Adipose tissue (tissue), 3 donors: ENCODE data around the gene FCRL5. TPM values are rescaled to one million over a fixed set of nuclear protein-coding genes. Genes with fewer than 3 reads are reported as not detected.
"Not testable (repeated sequence)": the region's sequence is repeated elsewhere in the genome, so short reads cannot be mapped to it uniquely, and the experiment has no call there.

Experiments used
- H3K27ac ChIP-seq: one replicate; pipeline ENCODE4 v1.5.1; 2013; ENCODE audit warnings: low read depth, low read length
- WGBS, 3 donors: extraction: QIAGEN DNeasy Blood & Tissue Kit; methylation state at CpG; one replicate each; pipeline ENCODE4 v1.1.7; 2013; 5-methylcytosine and 5-hydroxymethylcytosine counted together
- polyA plus RNA-seq, 3 donors: library from polyadenylated mRNA; stranded (reverse); fragments of 200-250 nt; gene quantifications; one replicate each; pipeline ENCODE4 v1.2.3, GENCODE V29; 2013
- donor health status: healthy with polysubstance abuse.
- donor health status: Bipolar disorder and iron deficiency.
- donor health status: healthy.

The FCRL5 gene
- polyA plus RNA-seq = under 1 TPM in 2 of 3 donors, not detected in 1; 0.15 to 0.24 TPM

GRCh38 chr1:157551694-157552693, at the start of gene FCRL5:
Gene FCRL5 (minus strand): TSS chr1:157552515. CDS start chr1:157552362, 153 bp downstream.
- no peak within 1 kb of the TSS for H3K27ac ChIP-seq
- WGBS, 3 donors = 67 to 75% (median 70%) methylated on average over 10 of the region's 10 CpGs

- H3K27ac ChIP-seq = no peak overlapping the region
- 27 to 48% (median 40%) methylated on average over 1 of the region's 1 CpG for WGBS, 3 donors
Observed at GRCh38 chr1:157600236-157600635, 47.9 kb upstream of the FCRL5 start.

GRCh38 chr1:157597959-157598667, 45.8 kb upstream of the FCRL5 start, which contains the start of gene FCRL4:
Gene FCRL4 (minus strand): TSS chr1:157598085. CDS start chr1:157597944, 141 bp downstream.
- H3K27ac ChIP-seq = no peak within 1 kb of the TSS
- WGBS, 3 donors = 71 to 83% (median 75%) methylated on average over 2 of the region's 2 CpGs

GRCh38 chr1:157596384-157596783, 44.1 kb upstream of the FCRL5 start:
- WGBS, 3 donors = 63 to 79% (median 78%) methylated on average over 6 of the region's 6 CpGs
- no peak overlapping the region for H3K27ac ChIP-seq

GRCh38 chr1:157595356-157595755, 43.0 kb upstream of the FCRL5 start:
- no peak overlapping the region for H3K27ac ChIP-seq
- 24 to 57% (median 36%) methylated on average over 2 of the region's 2 CpGs for WGBS, 3 donors

GRCh38 chr1:157585984-157586383, 33.7 kb upstream of the FCRL5 start:
- WGBS, 3 donors = 47 to 59% (median 54%) methylated on average over 4 of the region's 4 CpGs
- no peak overlapping the region for H3K27ac ChIP-seq

GRCh38 chr1:157584503-157584902, 32.2 kb upstream of the FCRL5 start:
- 79 to 86% (median 81%) methylated on average over 3 of the region's 3 CpGs for WGBS, 3 donors
- no peak overlapping the region for H3K27ac ChIP-seq

GRCh38 chr1:157580828-157581210, 28.5 kb upstream of the FCRL5 start:
- H3K27ac ChIP-seq = no peak overlapping the region
- WGBS, 3 donors = 67 to 77% (median 76%) methylated on average over 1 of the region's 1 CpG

GRCh38 chr1:157580179-157580827, 28.0 kb upstream of the FCRL5 start:
- 3 to 14% (median 6%) methylated on average over 4 of the region's 4 CpGs for WGBS, 3 donors

GRCh38 chr1:157577420-157577819, 25.1 kb upstream of the FCRL5 start:
- 69 to 88% (median 82%) methylated on average over 3 of the region's 3 CpGs for WGBS, 3 donors
- no peak overlapping the region for H3K27ac ChIP-seq

More at GRCh38 chr1:157580179-157580827, 28.0 kb upstream of the FCRL5 start:
- no peak overlapping the region for H3K27ac ChIP-seq

- 79 to 87% (median 85%) methylated on average over 2 of the region's 2 CpGs for WGBS, 3 donors
- H3K27ac ChIP-seq = no peak overlapping the region
Observed at GRCh38 chr1:157575744-157576143, 23.4 kb upstream of the FCRL5 start.

- 76 to 82% (median 80%) methylated on average over 1 of the region's 1 CpG for WGBS, 3 donors
Observed at GRCh38 chr1:157574836-157575235, 22.5 kb upstream of the FCRL5 start.

GRCh38 chr1:157566484-157567300, 14.4 kb upstream of the FCRL5 start:
- no peak overlapping the region for H3K27ac ChIP-seq
- 72 to 81% (median 74%) methylated on average over 14 of the region's 14 CpGs for WGBS, 3 donors

More at GRCh38 chr1:157574836-157575235, 22.5 kb upstream of the FCRL5 start:
- no peak overlapping the region for H3K27ac ChIP-seq

GRCh38 chr1:157562515-157562914, 10.2 kb upstream of the FCRL5 start:
- 30 to 50% (median 37%) methylated on average over 2 of the region's 2 CpGs for WGBS, 3 donors

GRCh38 chr1:157558119-157558518, 5.8 kb upstream of the FCRL5 start:
- no peak overlapping the region for H3K27ac ChIP-seq
- WGBS, 3 donors = 62 to 80% (median 68%) methylated on average over 2 of the region's 2 CpGs

More at GRCh38 chr1:157562515-157562914, 10.2 kb upstream of the FCRL5 start:
- H3K27ac ChIP-seq = no peak overlapping the region

- 65 to 79% (median 69%) methylated on average over 1 of the region's 1 CpG for WGBS, 3 donors
Observed at GRCh38 chr1:157548081-157548480, 4.2 kb downstream of the FCRL5 start.

GRCh38 chr1:157542676-157543075, 9.6 kb downstream of the FCRL5 start:
- 73 to 78% (median 75%) methylated on average over 6 of the region's 6 CpGs for WGBS, 3 donors

More at GRCh38 chr1:157548081-157548480, 4.2 kb downstream of the FCRL5 start:
- H3K27ac ChIP-seq = not testable (repeated sequence)

GRCh38 chr1:157540852-157541251, 11.5 kb downstream of the FCRL5 start:
- H3K27ac ChIP-seq = no peak overlapping the region

More at GRCh38 chr1:157542676-157543075, 9.6 kb downstream of the FCRL5 start:
- H3K27ac ChIP-seq = no peak overlapping the region

More at GRCh38 chr1:157540852-157541251, 11.5 kb downstream of the FCRL5 start:
- WGBS, 3 donors = 70 to 86% (median 76%) methylated on average over 3 of the region's 3 CpGs
